ENCODE data around the gene FBP1.

FBP1 gene

GRCh38 chr9:94577571-94577970 lies 61.7 kb downstream of the FBP1 start:
- Histone ChIP-seq H3K4me3 (ENCODE audit: low read length, poor library complexity, severe bottlenecking) (no peak overlapping the region), H4K20me1 (ENCODE audit: insufficient read depth, low read length, poor library complexity, severe bottlenecking) (no peaks in the 10 kb centered on the region), H3K9me3 (ENCODE audit: insufficient read depth, low read depth, low read length) (no peaks in the 10 kb centered on the region), H3K36me3 (ENCODE audit: insufficient read depth, low read length) (no peaks in the 10 kb centered on the region), H3F3A (ENCODE audit: low read depth) (0 out of 2 replicates have a peak, but pooled peaks cover 3% of the 10 kb centered on the region), H3K79me2 (ENCODE audit: insufficient read depth, low read length) (no peaks in the 10 kb centered on the region), H2AFZ (ENCODE audit: low read length) (peak overlapping the region; percentile 77), H3K4me1 (ENCODE audit: insufficient read depth, low read length, poor library complexity, severe bottlenecking) (peaks cover 7% of the 10 kb centered on the region), H3K9me2 (replicated peaks; ENCODE audit: low read depth, low read length) (no peaks in the 10 kb centered on the region), H3K9ac (ENCODE audit: low read depth, low read length, poor library complexity, severe bottlenecking) (no peak overlapping the region), H3K27me3 (ENCODE audit: insufficient read depth, low read length, poor library complexity, severe bottlenecking) (no peaks in the 10 kb centered on the region), H3K4me2 (ENCODE audit: low read depth, low read length, poor library complexity, severe bottlenecking) (no peak overlapping the region)
- TF ChIP-seq CTCF (conservative IDR thresholded peaks at IDR 0.05; ENCODE audit: low read length): no peak
- no peak for TF ChIP-seq EZH2phosphoT487 (IDR thresholded peaks at IDR 0.05; ENCODE audit: borderline replicate concordance)

- Histone ChIP-seq H4K20me1 (ENCODE audit: insufficient read depth, low read length, poor library complexity, severe bottlenecking) (no peaks in the 10 kb centered on the region), H3K9me3 (ENCODE audit: insufficient read depth, low read depth, low read length) (no peaks in the 10 kb centered on the region), H3K4me3 (ENCODE audit: low read length, poor library complexity, severe bottlenecking) (no peak overlapping the region), H2AFZ (ENCODE audit: low read length) (peak overlapping the region; percentile 77), H3K79me2 (ENCODE audit: insufficient read depth, low read length) (no peaks in the 10 kb centered on the region), H3K4me1 (ENCODE audit: insufficient read depth, low read length, poor library complexity, severe bottlenecking) (peaks cover 7% of the 10 kb centered on the region), H3K9ac (ENCODE audit: low read depth, low read length, poor library complexity, severe bottlenecking) (no peak overlapping the region), H3K27me3 (ENCODE audit: insufficient read depth, low read length, poor library complexity, severe bottlenecking) (no peaks in the 10 kb centered on the region), H3K4me2 (ENCODE audit: low read depth, low read length, poor library complexity, severe bottlenecking) (no peak overlapping the region), H3F3A (ENCODE audit: low read depth) (0 out of 2 replicates have a peak, but pooled peaks cover 3% of the 10 kb centered on the region), H3K36me3 (ENCODE audit: insufficient read depth, low read length) (no peaks in the 10 kb centered on the region), H3K9me2 (replicated peaks; ENCODE audit: low read depth, low read length) (no peaks in the 10 kb centered on the region)
- TF ChIP-seq EZH2phosphoT487 (IDR thresholded peaks at IDR 0.05; ENCODE audit: borderline replicate concordance) (no peak), CTCF (conservative IDR thresholded peaks at IDR 0.05; ENCODE audit: low read length) (no peak)
Observed at GRCh38 chr9:94577036-94577435, 62.3 kb downstream of the FBP1 start.

DNA sequence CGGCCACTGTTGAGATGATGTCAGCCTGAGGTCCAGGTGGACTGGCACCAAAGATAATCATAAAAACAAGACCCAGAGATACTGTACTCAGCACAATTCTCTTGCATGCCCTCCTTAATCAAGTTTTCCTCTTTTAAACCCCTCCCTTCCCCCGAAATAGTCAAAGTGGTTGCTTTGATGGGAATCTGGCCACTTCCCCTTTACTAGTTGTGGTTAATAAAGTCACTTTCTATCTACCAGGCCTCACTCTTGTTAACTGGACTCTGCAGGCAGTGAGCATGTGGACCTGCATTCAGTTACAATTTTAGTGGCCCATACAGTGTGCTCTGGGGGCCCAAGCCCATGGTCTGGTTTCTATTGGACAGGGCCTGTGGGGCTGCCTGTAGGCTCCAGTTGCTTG lies 63.2 kb downstream of the FBP1 start:
- Histone ChIP-seq H3K4me2 (ENCODE audit: low read depth, low read length, poor library complexity, severe bottlenecking) (no peak overlapping the region), H3K4me3 (ENCODE audit: low read length, poor library complexity, severe bottlenecking) (no peak overlapping the region), H3K27me3 (ENCODE audit: insufficient read depth, low read length, poor library complexity, severe bottlenecking) (no peaks in the 10 kb centered on the region), H3K36me3 (ENCODE audit: insufficient read depth, low read length) (no peaks in the 10 kb centered on the region), H3K9ac (ENCODE audit: low read depth, low read length, poor library complexity, severe bottlenecking) (no peak overlapping the region), H3K4me1 (ENCODE audit: insufficient read depth, low read length, poor library complexity, severe bottlenecking) (peaks cover 7% of the 10 kb centered on the region), H2AFZ (ENCODE audit: low read length) (0 out of 2 replicates have a peak overlapping the region, but pooled peaks have one; percentile 77), H4K20me1 (ENCODE audit: insufficient read depth, low read length, poor library complexity, severe bottlenecking) (no peaks in the 10 kb centered on the region), H3F3A (ENCODE audit: low read depth) (0 out of 2 replicates have a peak, but pooled peaks cover 3% of the 10 kb centered on the region), H3K9me2 (replicated peaks; ENCODE audit: low read depth, low read length) (no peaks in the 10 kb centered on the region), H3K79me2 (ENCODE audit: insufficient read depth, low read length) (no peaks in the 10 kb centered on the region), H3K9me3 (ENCODE audit: insufficient read depth, low read depth, low read length) (no peaks in the 10 kb centered on the region)
- no peak for TF ChIP-seq CTCF (conservative IDR thresholded peaks at IDR 0.05; ENCODE audit: low read length)
- no peak for TF ChIP-seq EZH2phosphoT487 (IDR thresholded peaks at IDR 0.05; ENCODE audit: borderline replicate concordance)

Data from Loucy (cell line).